ENCODE measurements around the gene HMGN4.
"Not testable (repeated sequence)": the region's sequence is repeated elsewhere in the genome, so short reads cannot be mapped to it uniquely, and the experiment has no call there.

HMGN4 gene

DNA sequence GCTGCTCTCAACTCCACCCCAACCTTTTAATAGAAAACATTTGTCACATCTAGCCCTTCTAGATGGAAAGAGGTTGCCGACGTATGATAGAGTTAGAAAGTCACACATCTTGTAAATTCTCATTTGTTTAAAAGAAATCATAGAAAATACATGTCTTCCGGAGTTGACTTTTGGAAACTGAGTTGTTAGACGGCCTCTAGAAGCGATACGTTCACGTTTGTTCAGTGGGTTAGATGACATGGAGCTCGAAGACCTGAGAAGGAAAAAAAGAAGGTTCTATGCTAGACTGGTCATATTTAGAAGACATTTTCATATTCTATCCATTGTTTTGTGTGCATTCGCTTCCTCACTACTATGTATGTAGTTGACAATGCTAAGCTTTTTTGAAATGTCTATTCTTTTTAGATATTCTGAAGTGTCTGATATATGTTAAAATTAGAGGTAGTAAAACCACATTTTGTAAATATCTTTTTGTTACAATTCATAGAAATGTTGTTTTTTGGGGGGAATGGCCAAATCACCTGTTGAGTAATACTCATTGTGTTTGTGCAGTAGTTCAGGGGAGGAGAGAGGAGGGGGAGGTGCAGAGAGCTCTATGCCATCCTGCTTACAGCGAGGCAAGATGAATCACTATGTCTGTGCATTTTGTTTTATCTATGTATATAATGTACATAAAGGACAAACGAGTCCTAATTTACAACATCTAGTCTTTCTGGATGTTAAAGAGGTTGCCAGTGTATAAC lies 15.5 kb upstream of the HMGN4 start:
- not testable (repeated sequence) for DNase-seq (ENCODE audit: low read depth in 2 of 2)

GRCh38 chr6:26524314-26524713 lies 13.9 kb upstream of the HMGN4 start:
- DNase-seq (ENCODE audit: low read depth in 2 of 2), result not testable (repeated sequence)

- DNase-seq (ENCODE audit: low read depth in 2 of 2), result no peak
These were observed 13.3 kb upstream of the HMGN4 start for GRCh38 chr6:26524722-26525370.

- no peak for DNase-seq (ENCODE audit: low read depth in 2 of 2)
These were observed 12.3 kb upstream of the HMGN4 start for GRCh38 chr6:26525838-26526237.

DNA sequence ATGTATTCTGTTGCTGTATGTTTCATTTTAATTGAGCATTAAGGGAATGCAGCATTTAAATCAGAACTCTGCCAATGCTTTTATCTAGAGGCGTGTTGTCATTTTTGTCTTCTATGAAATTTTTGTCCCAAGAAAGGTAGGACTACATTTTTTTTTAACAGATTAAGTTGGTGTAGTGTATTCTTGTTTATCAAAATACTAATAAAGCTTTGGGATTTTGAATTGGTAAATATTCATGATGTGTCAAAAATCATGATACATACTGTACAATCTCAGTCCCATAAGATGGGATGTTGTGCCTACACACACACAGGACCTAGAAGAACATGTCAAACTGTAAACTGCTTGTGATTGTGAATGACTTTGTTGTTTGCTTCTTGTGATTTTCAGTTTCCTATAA lies 11.2 kb upstream of the HMGN4 start:
- DNase-seq (ENCODE audit: low read depth in 2 of 2), result no peak

GRCh38 chr6:26530203-26530602 lies 8.0 kb upstream of the HMGN4 start:
- no peak for DNase-seq (ENCODE audit: low read depth in 2 of 2)

DNA sequence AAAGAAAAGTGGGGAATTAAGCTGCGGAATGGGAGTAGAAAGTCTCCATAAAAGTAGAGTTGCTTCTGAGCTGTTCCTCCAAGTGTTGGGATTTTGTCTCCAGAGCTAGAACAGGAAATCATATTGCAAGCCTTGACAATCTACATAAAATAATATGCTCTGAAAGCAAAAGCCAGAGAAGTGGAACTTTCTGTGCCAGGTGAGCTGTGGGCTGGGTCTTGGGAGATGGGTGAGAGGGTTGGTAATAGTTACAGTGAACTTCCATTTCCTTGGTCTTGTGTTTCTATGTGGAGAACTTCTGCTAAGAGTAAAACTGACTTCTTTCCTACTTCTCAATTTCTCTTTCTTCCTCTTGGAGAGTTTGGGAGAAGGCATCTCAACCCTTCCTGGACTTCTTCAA lies 6.3 kb upstream of the HMGN4 start:
- DNase-seq (ENCODE audit: low read depth in 2 of 2), result no peak

GRCh38 chr6:26532699-26533531 lies 5.3 kb upstream of the HMGN4 start:
- peak; percentile 89 to 92 for DNase-seq (ENCODE audit: low read depth in 2 of 2)

DNA sequence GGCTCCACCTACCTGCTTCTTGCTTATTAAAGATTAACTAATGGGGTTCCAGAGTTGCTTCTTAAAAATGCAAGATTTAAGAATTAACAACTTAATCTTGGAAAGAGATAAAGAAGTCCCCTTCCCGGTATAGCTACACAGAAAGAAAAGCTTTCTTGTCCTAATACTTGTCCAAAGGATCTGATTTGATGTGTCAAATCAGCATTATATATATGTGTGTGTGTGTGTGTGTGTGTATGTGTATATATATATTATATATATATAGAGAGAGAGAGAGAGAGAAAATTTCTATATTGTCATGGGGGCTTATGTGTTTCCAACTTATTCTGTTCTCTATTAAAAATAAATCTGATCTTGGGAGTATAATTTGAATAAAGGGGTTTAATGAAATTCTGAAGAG lies 4.6 kb upstream of the HMGN4 start:
- DNase-seq (ENCODE audit: low read depth in 2 of 2), result no peak

GRCh38 chr6:26534681-26535465 lies 3.3 kb upstream of the HMGN4 start:
- no peak for DNase-seq (ENCODE audit: low read depth in 2 of 2)

DNA sequence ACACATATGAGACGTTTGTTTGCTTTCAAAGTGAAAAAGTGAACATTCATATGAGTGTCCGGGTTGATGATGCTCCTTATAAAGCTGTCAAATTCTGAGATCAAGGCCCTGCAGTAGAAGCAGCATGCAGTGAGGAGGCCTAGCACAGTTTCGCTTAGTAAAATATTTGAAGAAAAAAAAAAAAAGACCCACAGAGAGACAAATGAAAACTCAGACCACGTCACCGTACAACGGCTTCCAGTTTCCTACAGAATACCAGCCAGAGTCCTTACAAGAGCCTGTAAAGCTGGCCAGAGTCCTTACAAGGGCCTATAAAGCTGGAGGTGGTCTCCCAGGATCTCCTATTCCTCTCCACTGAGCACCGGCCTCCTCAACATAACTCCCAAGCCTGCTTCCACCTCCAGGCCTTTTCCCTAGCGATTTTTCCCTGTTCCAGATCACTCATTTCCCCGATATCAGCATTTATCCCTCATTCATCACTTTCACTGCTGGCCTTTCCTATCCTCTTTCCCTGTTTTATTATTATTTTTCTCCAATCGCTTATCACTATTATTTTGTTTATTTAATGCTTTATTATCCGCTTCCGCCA lies 1.5 kb upstream of the HMGN4 start:
- DNase-seq (ENCODE audit: low read depth in 2 of 2), result no peak

- DNase-seq (ENCODE audit: low read depth in 2 of 2), result peak; percentile 78 to 80
These were observed 863 bp upstream of the HMGN4 start for GRCh38 chr6:26537160-26537845.

- no peak for DNase-seq (ENCODE audit: low read depth in 2 of 2)
These were observed 371 bp downstream of the HMGN4 start for GRCh38 chr6:26538572-26538902.

- DNase-seq (ENCODE audit: low read depth in 2 of 2), result no peak
These were observed 977 bp downstream of the HMGN4 start for GRCh38 chr6:26539071-26539615.

DNA sequence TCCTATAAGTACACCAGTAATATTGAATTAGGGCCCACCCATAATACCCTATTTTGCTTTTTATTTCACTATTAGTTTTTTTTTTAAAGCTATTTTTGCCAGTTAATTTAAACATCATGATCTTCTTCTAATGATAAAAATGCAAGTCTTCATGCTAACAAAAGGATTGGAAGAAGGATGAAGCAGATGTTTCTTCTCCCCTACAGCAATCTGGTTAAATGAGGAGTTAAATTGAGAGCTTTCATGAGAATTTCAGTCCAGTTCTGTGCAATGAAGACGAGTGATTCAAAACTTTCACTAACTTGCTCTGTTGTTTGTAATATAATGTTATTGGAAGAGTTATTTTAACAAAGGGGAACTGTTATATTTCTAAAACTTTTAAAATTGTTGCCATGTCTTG lies 3.4 kb downstream of the HMGN4 start:
- DNase-seq (ENCODE audit: low read depth in 2 of 2), result no peak

- DNase-seq (ENCODE audit: low read depth in 2 of 2), result no peak
These were observed 5.8 kb downstream of the HMGN4 start for GRCh38 chr6:26543953-26544352.

- no peak for DNase-seq (ENCODE audit: low read depth in 2 of 2)
These were observed 6.3 kb downstream of the HMGN4 start for GRCh38 chr6:26544473-26544872.

- DNase-seq (ENCODE audit: low read depth in 2 of 2), result no peak
These were observed 7.5 kb downstream of the HMGN4 start for GRCh38 chr6:26545627-26546026.

GRCh38 chr6:26547363-26547762 lies 9.2 kb downstream of the HMGN4 start:
- not testable (repeated sequence) for DNase-seq (ENCODE audit: low read depth in 2 of 2)

GRCh38 chr6:26550250-26550993 lies 12.3 kb downstream of the HMGN4 start:
- no peak for DNase-seq (ENCODE audit: low read depth in 2 of 2)
